Smooth muscle cell (in vitro differentiated cells): ENCODE measurements around the gene DACH2. TPM values are rescaled to one million over a fixed set of nuclear protein-coding genes. Genes with fewer than 3 reads are reported as not detected.
A peak's percentile ranks its signal among the peaks of the same experiment; 100 is the strongest.

Experiments
- DNase-seq: peaks from one replicate; lab custom pipeline; 2025; ENCODE audit not compliant: unreplicated experiment; lab: John Stamatoyannopoulos, UW
- H2AFZ ChIP-seq: fragments of 200-600 bp; sonication (generic); 2 replicates; pipeline ENCODE4 v1.6.0; 2016; ENCODE audit warnings: antibody characterized with exemption, low read depth, mild to moderate bottlenecking
- H3F3A ChIP-seq: fragments of 200-600 bp; sonication (generic); 2 replicates; pipeline ENCODE4 v1.6.0; 2017; ENCODE audit warnings: antibody characterized with exemption, low read depth
- H3K27ac ChIP-seq: fragments of 200-600 bp; sonication (generic); 2 replicates; pipeline ENCODE4 v1.5.1; 2016; ENCODE audit warnings: low read depth, mild to moderate bottlenecking
- H3K27me3 ChIP-seq: fragments of 200-600 bp; sonication (generic); 2 replicates; pipeline ENCODE4 v1.6.1; 2016; ENCODE audit warnings: low read depth, mild to moderate bottlenecking
- H3K36me3 ChIP-seq: fragments of 200-600 bp; sonication (generic); 2 replicates; pipeline ENCODE4 v1.5.1; 2016; ENCODE audit warnings: low read depth
- H3K4me1 ChIP-seq: fragments of 200-600 bp; sonication (generic); 2 replicates; pipeline ENCODE4 v1.5.1; 2016; ENCODE audit warnings: low read depth
- H3K4me2 ChIP-seq: fragments of 200-600 bp; sonication (generic); 2 replicates; pipeline ENCODE4 v1.6.0; 2016; ENCODE audit warnings: mild to moderate bottlenecking
- H3K4me3 ChIP-seq: fragments of 200-600 bp; sonication (generic); 2 replicates; pipeline ENCODE4 v1.5.1; 2016; ENCODE audit warnings: mild to moderate bottlenecking
- H3K79me2 ChIP-seq: fragments of 200-600 bp; sonication (generic); 2 replicates; pipeline ENCODE4 v1.6.0; 2016; ENCODE audit warnings: low read depth, mild to moderate bottlenecking
- H3K9ac ChIP-seq: fragments of 200-600 bp; sonication (generic); 2 replicates; pipeline ENCODE4 v1.6.0; 2016; ENCODE audit warnings: low read depth
- H3K9me3 ChIP-seq: fragments of 200-600 bp; sonication (generic); replicated peaks from 2 replicates; pipeline ENCODE4 v1.5.1; 2016; ENCODE audit warnings: low read depth
- H4K20me1 ChIP-seq: fragments of 200-600 bp; sonication (generic); 2 replicates; pipeline ENCODE4 v1.6.0; 2016; ENCODE audit warnings: low read depth
- CTCF ChIP-seq: fragments of 200-600 bp; sonication (generic); IDR thresholded peaks from 2 replicates; pipeline ENCODE4 v1.5.1; 2017; ENCODE audit warnings: borderline replicate concordance, mild to moderate bottlenecking, antibody characterized with exemption; ENCODE audit not compliant: insufficient read depth, poor library complexity, severe bottlenecking
- WGBS: methylation state at CpG from one replicate; pipeline ENCODE4 v1.1.7; 2016; ENCODE audit warnings: low lambda C conversion rate; 5-methylcytosine and 5-hydroxymethylcytosine counted together
- polyA plus RNA-seq: library from polyadenylated mRNA; unstranded; fragments of >200 nt; fragmentation: Nextera tagmentation; extraction: Ambion mirVana; gene quantifications from 2 replicates; pipeline ENCODE4 v1.2.1, GENCODE V29; 2016
- total RNA-seq: library from RNA; depleted of rRNA; stranded (reverse); fragments of >200 nt; gene quantifications from 2 replicates; pipeline ENCODE4 v1.2.3, GENCODE V29; 2014

The DACH2 gene
- total and polyA plus RNA-seq, 2 experiments from 2014 or later = 0.13 to 0.30 TPM

DNA sequence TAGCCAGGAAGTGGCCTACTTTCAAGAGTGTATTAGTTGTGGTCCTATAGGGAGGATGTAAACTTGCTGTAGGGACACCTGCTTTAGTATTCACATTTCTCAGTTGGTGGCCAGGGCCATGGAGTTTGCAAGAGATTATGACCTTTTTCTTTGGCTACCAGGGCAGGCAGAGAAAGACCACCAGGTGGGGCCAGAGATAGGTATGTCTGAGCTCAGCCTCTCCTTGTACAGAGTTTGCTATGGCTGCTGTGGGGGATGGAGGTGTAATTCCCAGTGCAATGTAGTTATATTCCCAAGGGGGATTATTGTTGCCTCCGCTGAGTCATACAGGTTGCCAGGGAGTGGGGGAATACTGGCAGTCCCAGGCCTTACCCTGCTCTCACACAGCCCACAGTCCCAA lies 26.3 kb upstream of the DACH2 start:
- no peak overlapping the region for H3K27ac ChIP-seq
- H3K9me3 ChIP-seq = peaks cover 5% of the 10 kb centered on the region
- H3K4me2 ChIP-seq = no peak overlapping the region
- H2AFZ ChIP-seq = no peak overlapping the region
- no peaks in the 10 kb centered on the region for H4K20me1 ChIP-seq
- no peaks in the 10 kb centered on the region for H3K36me3 ChIP-seq
- no peaks in the 10 kb centered on the region for H3F3A ChIP-seq
- no peaks in the 10 kb centered on the region for H3K79me2 ChIP-seq
- H3K4me1 ChIP-seq = no peaks in the 10 kb centered on the region
- H3K27me3 ChIP-seq = no peaks in the 10 kb centered on the region
- H3K9ac ChIP-seq = no peak overlapping the region
- no peak overlapping the region for H3K4me3 ChIP-seq
- 85% methylated on average over 1 of the region's 1 CpG for WGBS
- TF ChIP-seq CTCF = no peak
- no peak for DNase-seq

GRCh38 chrX:86133761-86134160 lies 14.5 kb upstream of the DACH2 start:
- H3K27ac ChIP-seq = no peak overlapping the region
- H3K4me2 ChIP-seq = no peak overlapping the region
- no peak overlapping the region for H3K9ac ChIP-seq
- WGBS = 10% methylated on average over 3 of the region's 3 CpGs
- TF ChIP-seq CTCF = peak; percentile 51
- H3K9me3 ChIP-seq = no peaks in the 10 kb centered on the region
- no peaks in the 10 kb centered on the region for H4K20me1 ChIP-seq
- no peaks in the 10 kb centered on the region for H3K27me3 ChIP-seq
- no peak overlapping the region for H2AFZ ChIP-seq
- H3K4me1 ChIP-seq = no peaks in the 10 kb centered on the region
- H3F3A ChIP-seq = no peaks in the 10 kb centered on the region
- H3K36me3 ChIP-seq = no peaks in the 10 kb centered on the region
- no peak for DNase-seq
- no peaks in the 10 kb centered on the region for H3K79me2 ChIP-seq
- no peak overlapping the region for H3K4me3 ChIP-seq

DNA sequence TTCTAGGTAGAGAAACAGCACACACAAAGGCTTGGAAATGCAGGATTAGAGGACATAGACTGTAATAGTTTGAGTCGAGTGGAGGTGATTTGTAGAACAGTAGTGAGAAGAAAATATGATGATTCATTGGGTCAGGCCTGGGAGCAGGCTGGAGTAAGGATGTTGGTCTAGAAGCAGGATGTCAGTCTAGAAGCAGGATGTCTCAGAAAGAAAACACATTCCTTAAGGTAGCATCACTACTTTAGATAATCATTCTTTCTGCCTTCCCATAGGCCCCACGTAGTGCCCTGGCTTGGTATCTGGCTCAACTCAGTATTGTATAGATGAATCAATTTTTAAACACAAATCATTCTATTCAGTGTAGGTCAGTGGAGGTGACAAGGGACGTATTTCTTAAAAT lies 11.2 kb upstream of the DACH2 start:
- no peak overlapping the region for H3K4me3 ChIP-seq
- WGBS = 66% methylated on average over 3 of the region's 3 CpGs
- no peak for DNase-seq
- no peak overlapping the region for H3K9ac ChIP-seq
- H3K27ac ChIP-seq = no peak overlapping the region
- H2AFZ ChIP-seq = no peak overlapping the region
- no peak overlapping the region for H3K4me2 ChIP-seq
- no peak for TF ChIP-seq CTCF
- no peaks in the 10 kb centered on the region for H4K20me1 ChIP-seq
- H3F3A ChIP-seq = no peaks in the 10 kb centered on the region
- H3K36me3 ChIP-seq = no peaks in the 10 kb centered on the region
- no peaks in the 10 kb centered on the region for H3K9me3 ChIP-seq
- no peaks in the 10 kb centered on the region for H3K4me1 ChIP-seq
- H3K79me2 ChIP-seq = no peaks in the 10 kb centered on the region
- H3K27me3 ChIP-seq = no peaks in the 10 kb centered on the region

DNA sequence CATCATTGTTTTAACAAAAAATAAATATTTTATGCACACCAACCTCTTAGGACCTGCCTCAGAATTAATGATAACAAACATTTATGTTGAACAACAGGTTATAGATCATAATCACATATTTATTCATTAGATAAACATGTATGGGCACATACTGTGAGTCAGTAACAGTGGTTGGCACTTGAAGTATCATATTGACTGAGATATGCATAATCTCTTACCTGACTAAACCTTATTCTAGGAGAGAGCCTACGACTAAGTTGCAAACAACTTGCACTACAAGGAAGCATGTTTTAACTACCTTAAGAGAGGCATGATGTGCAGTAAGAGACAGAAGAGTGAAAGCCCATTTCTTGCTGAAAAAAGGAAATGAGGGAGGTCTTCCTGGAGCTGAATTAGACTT lies 6.5 kb upstream of the DACH2 start:
- Histone ChIP-seq H3K4me3 (no peak overlapping the region), H3K79me2 (no peaks in the 10 kb centered on the region), H3K9me3 (no peaks in the 10 kb centered on the region), H3K27ac (no peak overlapping the region), H3F3A (no peaks in the 10 kb centered on the region), H3K4me2 (no peak overlapping the region), H2AFZ (no peak overlapping the region), H3K36me3 (no peaks in the 10 kb centered on the region), H3K4me1 (no peaks in the 10 kb centered on the region), H3K9ac (no peak overlapping the region), H3K27me3 (no peaks in the 10 kb centered on the region), H4K20me1 (no peaks in the 10 kb centered on the region)
- no peak for DNase-seq
- TF ChIP-seq CTCF = no peak
- 63% methylated on average over 1 of the region's 1 CpG for WGBS
